GM19438 (cell line): Measurements from ENCODE around the gene TRIM17.

ENCODE experiments used
- ATAC-seq: cut with Tn5 transposase; IDR thresholded peaks from one replicate; pipeline ENCODE4 v1.9.1; 2021; ENCODE audit warnings: low read depth; ENCODE audit not compliant: unreplicated experiment

The TRIM17 gene

DNA sequence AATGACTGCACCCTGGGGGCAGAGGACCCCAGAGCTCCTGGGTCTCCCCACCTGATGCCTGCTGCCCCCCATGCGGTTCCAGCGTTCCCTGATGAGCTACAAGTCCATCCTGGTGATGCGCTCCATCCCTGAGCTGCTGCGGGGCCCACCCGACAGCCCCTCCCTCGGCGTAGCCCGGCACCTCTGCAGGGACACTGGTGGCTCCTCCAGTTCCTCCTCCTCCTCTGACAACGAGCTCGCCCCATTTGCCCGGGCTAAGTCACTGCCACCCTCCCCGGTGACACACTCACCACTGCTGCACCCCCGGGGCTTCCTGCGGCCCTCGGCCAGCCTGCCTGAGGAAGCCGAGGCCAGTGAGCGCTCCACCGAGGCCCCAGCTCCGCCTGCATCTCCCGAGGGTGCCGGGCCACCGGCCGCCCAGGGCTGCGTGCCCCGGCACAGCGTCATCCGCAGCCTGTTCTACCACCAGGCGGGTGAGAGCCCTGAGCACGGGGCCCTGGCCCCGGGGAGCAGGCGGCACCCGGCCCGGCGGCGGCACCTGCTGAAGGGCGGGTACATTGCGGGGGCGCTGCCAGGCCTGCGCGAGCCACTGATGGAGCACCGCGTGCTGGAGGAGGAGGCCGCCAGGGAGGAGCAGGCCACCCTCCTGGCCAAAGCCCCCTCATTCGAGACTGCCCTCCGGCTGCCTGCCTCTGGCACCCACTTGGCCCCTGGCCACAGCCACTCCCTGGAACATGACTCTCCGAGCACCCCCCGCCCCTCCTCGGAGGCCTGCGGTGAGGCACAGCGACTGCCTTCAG, 45.5 kb downstream of the TRIM17 start:
- no peak for ATAC-seq

DNA sequence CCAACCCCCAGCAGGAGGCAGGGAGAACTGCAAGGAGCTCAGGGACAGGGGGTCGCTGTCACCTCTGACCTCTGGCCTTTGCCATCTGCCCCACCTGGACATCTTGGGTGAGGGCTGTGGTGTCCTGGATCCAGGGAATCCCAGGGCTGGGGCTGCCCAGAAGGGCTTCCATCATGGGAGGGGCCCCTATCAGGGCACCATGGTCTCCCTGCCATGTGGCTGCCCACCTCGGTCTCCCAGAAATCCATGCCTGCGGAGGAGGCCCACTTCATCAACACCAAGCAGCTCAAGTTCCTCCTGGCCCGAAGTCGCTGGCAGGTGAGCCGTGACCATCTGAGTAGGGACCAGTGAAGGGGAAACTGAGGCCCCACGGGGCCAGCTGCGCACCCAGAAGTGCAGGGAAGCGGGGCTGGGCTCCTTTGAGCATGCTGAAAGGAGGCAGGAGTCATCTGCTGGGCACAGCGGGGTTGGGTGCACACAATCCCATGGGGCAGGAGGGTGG, 46.2 kb downstream of the TRIM17 start:
- ATAC-seq, result no peak

DNA sequence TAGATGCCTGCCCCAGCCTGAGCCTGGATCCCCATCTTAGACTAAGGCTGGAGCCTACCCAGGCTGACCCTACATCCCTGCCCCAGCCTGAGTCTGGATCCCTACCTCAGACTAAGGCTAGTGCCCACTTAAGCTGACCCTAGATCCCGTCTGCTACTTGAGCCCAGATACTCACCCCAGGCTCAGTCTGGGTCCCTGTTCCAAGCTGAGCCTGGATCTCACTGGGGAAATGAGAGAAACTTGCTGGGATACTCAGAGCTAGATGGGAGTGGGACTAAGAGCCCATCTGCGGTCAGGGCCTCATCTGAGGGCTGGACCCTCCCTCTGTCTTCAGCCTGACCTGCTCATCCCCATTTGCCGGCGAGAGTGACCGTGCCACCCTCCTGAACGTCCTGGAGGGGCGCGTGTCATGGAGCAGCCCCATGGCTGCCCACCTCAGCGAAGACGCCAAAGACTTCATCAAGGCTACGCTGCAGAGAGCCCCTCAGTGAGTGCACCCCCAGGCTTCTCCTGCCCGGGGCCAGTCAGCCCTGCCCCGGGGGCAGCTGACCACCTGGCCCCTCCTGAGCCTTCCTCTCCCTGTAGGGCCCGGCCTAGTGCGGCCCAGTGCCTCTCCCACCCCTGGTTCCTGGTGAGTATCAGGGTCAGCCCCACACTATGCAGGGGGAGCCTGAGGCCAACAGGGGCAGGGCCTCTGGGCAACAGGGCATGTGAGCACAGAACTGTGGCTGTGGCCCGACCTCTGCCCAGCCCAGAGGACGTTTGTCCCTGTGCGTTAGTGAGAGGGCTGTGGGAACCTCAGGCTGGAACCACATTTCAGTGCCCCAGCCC, 46.8 kb downstream of the TRIM17 start:
- ATAC-seq, result no peak

DNA sequence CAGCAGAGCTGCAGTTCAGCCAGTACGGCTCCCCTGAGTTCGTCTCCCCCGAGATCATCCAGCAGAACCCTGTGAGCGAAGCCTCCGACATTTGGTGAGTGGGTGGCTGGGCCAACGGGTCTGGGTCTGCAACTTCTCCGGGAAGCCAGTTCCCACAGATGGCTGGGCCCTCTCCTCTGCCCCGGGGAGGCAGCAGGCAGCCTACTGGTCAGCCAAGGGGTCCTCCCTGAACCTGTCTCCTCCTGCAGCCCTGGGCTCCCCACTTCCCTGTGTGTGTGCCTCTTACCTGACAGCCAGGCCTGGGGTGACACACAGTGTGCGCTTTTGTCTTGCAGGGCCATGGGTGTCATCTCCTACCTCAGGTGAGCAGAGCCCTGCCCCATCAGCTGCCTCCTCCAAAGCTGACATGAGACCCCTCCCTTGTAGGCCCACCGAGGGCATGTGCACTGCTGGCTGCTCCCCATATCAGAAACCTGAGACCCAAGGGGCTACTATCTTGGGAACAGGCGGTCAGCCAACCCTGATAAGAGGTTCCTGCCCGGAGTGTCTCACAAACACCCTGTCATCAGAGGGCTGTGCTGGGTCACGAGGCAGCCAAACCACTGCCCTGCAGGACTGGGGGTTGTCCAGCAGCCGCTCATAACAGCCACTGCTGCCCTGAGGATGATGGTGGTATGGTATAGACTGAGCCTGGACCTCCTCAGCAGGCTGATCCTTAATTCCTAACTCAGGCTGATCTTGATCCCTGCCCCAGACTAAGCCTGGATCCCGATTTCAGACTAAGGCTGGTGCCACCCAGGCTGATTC, 47.7 kb downstream of the TRIM17 start:
- ATAC-seq, result no peak

DNA sequence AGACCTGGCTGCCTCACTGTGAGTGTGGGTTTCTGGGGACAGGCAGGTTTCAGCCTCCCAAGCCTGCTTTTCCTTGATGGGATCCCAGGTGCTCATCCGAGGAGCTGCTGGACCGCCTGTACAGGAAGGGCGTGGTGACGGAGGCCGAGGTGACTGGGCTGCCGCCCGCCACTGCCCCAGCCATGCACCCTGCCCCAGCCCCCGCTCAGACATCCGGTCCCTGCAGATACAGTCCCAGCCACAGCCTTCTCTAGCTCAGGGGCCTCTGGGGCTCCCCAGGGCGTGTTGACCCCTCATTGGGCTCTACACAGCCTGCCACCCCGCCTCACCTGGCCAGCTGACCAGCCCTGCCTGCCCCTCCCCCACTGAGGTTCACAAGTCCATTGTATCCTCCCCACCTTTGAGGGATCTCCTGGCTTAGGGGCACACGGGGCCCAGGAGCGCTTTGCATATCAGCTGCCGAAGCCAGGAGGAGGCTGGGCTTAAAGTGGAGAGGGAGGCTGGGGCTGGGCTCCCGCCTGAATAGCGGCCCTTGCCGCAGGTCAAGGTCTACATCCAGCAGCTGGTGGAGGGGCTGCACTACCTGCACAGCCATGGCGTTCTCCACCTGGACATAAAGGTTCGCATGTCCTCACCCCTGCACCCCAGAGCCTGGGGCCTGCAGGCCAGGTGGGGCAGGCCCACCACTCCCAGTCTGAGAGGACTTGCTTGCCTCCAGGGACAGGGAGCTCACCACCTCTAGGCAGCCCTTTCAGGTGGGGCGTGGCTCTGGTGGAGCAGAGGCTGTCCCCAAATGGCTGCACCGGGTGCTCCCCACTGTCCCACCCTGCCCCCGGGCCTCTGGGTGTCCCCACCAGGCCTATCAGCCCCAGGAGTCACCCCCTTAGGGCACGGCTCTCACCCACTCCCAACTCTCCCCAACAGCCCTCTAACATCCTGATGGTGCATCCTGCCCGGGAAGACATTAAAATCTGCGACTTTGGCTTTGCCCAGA, 48.6 kb downstream of the TRIM17 start:
- no peak for ATAC-seq

DNA sequence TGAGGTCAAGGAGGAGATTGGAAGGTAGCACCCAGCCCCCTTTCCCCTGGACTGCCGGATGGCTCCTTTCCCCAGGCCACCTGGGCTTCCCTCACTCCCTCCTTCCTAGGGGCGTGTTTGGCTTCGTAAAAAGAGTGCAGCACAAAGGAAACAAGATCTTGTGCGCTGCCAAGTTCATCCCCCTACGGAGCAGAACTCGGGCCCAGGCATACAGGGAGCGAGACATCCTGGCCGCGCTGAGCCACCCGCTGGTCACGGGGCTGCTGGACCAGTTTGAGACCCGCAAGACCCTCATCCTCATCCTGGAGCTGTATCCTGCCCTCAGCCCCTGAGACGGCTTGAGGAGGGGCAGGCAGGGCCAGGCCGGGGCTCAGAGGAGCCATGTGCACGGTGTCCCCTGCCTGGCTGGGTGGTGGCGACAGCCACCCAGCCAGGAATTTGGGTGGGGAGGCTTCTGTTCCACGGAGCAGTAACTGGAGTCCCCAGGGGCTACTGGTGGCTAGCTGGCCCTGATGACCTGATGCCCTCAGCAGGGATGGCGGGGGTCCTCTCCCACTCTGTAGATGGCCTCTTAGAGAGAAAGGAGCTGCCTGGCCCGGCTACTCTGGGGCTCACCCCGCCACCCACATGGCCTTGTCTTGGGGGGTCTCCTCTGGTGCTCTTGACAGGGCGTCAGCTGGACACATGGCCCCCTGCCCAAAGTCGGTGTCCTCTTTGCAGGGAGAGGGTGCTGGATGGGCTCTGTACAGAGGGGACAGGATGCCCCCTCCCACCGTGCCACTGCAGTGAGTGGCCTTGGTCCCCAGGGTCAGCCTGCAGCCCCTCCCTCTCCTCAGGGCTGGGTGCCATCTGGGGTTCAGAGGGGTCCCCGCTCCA, 49.6 kb downstream of the TRIM17 start:
- ATAC-seq, result no peak

DNA sequence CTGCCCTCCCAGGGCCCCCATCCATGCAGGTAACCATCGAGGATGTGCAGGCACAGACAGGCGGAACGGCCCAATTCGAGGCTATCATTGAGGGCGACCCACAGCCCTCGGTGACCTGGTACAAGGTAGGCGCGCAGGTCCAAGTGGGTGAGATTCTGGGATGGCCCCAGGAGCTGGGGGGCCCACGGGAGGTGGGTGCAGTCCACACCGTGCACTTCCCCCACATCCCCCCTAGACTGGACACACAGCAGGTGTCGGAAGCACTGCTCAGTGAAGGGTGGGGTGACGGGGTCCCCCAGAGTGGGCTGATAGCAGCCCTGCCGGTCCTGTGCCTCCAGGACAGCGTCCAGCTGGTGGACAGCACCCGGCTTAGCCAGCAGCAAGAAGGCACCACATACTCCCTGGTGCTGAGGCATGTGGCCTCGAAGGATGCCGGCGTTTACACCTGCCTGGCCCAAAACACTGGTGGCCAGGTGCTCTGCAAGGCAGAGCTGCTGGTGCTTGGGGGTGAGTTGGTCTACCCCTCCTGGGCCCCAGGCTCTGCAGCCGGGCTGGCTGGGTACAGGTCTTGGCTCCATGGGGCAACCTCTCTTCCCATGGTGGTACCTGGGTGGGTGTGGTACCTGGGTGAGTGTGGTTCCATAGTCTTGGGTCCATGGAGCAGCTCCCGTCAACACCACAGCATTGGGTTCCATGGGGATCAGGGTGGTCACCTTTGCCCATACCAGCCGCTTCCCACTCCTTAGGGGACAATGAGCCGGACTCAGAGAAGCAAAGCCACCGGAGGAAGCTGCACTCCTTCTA, 50.4 kb downstream of the TRIM17 start:
- no peak for ATAC-seq

DNA sequence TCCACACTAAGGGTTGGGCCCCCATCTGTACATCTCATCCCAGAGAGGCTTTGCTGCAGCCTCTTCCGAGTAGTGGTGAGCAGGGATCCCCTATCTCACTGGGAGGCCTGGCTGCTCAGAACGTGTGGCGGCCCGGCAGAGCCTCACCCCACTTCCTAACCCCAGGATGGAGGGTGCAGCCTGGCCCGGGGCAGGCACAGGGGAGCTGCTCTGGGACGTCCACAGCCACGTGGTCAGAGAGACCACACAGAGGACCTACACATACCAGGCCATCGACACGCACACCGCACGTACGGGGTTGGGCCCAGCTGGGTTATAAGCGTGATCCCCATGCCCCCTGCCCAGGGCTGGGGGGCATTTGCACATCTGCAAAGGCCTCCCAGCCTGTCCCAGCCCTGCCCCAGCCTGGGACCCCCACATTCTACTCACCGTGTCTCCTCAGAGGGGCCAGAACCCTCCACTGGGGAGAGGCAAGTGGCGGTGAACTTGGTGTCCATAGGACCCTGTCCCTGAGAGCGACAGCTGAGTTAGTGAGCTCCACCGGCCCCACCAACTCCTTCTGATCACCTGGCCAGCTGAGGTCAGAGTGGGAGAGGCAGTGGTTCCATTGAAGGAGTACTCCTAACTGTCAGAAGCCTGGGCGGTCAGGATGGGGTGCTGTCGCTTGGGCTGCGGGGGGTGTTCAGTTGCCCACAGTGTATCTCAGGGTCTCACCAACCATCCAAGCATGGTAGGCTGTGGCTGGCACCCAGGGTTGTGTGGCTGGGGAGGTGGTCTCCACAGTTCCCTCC, 51.2 kb downstream of the TRIM17 start:
- no peak for ATAC-seq

DNA sequence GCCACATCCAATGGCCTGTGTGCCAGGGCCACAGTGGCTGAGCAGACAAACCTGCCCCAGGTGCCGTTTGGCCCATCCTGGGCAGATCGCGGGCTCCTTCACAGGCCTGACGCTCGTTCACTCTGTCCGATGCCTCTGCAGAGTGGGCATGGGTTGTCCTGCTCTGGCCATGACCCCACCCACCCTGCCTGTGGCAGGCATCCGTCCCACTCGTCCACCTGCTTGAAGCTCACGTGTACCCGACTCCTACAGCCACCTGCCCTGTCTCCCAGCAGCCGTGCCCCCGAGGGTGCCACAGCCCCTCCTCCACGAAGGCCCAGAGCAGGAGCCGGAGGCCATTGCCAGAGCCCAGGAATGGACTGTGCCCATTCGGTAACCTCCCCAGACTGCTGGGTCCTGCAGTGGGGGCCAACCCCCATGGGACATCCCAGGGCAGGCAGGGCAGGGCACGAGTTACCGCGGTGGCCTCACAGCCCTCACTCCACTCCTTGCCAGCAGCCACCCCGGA, 51.9 kb downstream of the TRIM17 start:
- no peak for ATAC-seq

DNA sequence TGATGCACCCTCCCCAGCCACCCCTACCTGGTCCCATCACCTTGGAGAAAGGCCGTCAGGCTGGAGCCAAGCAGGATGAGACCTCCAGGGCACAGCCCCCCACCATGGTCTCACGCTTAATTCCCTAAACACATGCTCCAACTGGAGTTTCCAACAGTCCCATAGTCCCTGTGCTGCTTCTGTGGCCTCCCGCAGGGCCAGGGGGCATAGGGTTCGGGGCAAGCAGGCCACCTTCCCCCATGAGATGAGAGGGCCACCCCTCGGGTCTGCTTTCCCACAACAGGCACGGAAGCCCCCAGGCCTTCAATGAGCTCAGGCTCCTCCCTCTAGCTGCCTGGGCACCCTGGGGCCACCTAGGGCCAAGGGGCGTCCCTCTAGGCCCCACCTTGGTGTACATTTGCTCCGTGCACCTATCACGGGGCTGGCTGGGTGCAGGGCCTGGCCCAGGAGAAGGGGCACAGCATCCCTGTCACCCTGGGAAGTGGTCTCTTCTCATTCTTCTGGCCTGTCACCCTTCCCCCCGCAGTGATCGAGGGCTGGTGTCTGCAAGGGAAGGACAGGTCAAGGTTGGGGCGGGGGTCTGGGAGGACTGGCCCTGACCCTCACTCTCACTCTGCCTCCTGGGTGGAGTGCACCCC, 52.5 kb downstream of the TRIM17 start:
- ATAC-seq, result no peak

DNA sequence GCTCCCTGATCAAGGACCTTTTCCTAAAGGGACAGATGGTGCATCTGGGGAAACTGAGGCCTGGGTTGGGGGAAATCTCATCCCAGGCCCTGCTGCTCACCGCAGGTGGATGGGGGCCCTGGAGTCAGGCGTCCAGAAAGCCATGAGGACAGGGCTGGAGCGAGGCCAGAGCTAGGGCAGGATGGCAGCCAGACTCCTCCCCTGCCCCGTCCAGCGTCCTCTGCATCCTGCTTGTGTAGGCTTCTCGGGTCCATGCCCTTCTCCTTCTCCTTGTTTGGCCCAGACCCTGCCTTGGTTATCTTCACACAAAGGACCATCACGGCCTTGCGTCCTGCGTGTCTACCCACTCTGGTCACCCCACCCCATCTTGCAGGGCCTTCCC, 53.0 kb downstream of the TRIM17 start:
- ATAC-seq, result no peak

DNA sequence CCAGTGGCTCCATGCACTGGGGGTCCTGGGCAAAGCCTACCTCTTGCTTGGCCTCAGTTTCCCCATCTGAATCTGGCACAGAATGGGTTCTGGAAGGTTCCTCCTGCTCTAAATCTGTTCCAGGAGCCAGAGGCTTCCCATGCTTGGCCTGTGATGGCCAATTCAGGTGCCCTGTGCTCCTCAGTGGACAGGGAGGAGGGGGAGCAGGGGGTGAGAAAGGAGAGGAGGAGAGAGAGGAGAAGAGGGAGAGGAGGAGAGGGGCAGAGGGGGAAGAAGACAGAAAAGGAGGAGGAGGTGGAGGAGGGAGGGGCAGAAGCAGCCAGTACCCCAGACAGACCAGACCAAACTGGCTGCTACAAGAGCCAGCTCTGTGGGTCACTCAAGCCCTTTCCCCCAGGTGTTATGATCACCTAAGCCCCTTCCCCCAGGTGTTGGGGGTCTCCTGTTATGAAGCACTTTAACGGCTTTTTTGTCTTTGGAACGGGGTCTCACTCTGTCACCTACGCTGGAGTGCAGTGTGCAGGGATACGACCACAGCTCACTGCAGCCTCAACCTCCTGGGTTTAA, 53.7 kb downstream of the TRIM17 start:
- no peak for ATAC-seq

DNA sequence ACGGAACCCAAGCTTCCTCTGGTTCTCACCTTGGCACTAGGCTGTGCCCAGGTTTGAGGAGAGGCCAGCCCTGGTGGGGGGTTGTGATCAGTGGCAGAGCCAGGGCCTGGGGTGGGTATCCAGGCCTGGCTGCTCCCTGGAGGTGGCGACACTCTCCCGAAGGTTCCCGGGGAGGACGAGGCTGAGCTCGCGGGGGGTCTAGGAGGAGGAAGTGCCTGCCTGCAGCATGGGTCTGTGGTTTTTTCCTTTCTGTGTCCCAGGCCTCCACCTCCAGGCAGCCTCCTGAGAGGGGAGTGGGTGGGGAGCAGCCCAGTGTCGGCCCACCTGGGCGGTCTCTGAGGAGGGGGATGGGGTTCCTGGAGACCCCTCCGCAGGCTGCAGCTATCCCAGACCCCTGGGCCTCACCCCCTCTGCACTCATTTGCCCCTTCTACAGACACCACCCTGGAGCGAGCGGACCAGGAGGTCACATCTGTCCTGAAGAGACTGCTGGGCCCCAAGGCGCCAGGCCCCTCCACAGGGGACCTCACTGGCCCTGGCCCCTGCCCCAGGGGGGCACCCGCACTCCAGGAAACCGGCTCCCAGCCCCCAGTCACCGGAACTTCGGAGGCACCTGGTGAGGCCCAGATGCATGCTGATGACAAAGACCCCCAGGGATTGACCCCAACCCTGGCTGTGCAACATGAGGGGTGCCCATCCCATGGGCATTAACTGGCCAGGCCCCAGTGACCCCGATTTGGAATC, 54.3 kb downstream of the TRIM17 start:
- ATAC-seq, result no peak

DNA sequence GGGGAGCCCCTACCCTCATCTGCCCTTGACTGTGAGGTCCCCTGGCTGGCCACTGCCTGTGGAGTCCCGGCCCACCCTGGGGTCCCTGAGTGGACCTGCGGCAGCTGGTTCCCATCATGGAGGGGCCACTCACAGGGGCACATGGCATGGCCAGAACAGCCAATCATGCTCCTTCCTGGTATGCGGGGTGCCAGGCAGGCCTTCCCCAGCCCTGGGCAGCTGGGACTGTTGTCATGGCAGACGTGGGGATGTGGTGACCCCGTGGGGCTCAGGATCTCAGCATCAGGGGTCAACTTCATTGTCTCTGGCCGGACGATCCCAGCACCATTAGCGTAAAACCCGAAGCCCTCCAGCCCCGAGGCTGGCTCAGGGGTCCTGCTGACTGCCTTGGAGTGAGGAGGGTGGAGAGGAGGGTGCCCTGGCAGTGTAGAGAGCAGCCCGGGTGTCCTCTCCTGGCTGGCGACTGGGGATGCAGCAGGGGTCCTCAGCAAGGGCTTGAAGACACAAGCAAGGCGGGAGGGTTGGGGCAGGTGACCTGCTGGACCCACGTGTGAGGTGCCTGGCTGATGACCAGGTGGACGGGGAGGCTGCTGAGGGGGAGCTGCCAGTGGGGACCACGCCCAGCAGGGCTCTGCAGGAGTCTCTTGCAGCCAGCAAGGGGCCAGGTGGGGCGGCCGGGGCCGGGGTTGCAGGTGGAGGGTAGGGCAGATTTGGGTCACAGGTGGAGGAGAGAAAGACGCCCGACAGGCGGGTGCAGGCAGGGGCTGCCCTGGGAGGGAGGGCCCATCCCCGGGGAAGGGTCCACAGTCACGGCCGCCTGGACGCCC, 55.1 kb downstream of the TRIM17 start:
- no peak for ATAC-seq
